Measurements from ENCODE around the gene FAH.

Gene FAH

DNA sequence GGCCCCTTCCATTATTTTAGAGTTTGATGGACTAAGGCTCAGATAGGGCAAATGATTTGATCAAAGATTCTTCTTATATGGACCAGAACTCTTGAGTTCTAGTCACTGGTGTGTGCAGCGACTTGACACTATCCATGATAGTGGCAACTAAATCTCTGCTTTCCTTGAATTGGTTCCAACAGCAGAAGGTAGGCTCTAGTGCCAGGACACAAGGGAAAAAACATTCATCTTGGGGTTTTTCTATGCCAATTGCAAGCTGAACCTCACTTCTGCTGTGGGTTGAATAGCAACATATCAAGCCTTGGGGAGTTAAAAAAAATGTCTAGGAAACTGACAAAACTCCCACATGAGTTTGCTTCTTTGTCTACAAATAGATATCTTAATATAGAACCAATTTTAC lies 64.1 kb downstream of the FAH start:
- H3K27ac ChIP-seq, result no peak overlapping the region
- TF ChIP-seq, protein P1, sequence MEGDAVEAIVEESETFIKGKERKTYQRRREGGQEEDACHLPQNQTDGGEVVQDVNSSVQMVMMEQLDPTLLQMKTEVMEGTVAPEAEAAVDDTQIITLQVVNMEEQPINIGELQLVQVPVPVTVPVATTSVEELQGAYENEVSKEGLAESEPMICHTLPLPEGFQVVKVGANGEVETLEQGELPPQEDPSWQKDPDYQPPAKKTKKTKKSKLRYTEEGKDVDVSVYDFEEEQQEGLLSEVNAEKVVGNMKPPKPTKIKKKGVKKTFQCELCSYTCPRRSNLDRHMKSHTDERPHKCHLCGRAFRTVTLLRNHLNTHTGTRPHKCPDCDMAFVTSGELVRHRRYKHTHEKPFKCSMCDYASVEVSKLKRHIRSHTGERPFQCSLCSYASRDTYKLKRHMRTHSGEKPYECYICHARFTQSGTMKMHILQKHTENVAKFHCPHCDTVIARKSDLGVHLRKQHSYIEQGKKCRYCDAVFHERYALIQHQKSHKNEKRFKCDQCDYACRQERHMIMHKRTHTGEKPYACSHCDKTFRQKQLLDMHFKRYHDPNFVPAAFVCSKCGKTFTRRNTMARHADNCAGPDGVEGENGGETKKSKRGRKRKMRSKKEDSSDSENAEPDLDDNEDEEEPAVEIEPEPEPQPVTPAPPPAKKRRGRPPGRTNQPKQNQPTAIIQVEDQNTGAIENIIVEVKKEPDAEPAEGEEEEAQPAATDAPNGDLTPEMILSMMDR (IDR thresholded peaks at IDR 0.05), result no peak
- H3K27me3 ChIP-seq, result peaks cover 45% of the 10 kb centered on the region
- no peaks in the 10 kb centered on the region for H3K9me3 ChIP-seq
- H3K4me1 ChIP-seq (ENCODE audit: control insufficient read depth in 1 of 2, insufficient read depth in 1 of 2, low read depth in 1 of 2, low read length in 1 of 2), result no peaks in the 10 kb centered on the region
- H3K36me3 ChIP-seq, result no peaks in the 10 kb centered on the region
- no peak overlapping the region for H3K4me3 ChIP-seq (ENCODE audit: low read depth in 1 of 2, low read length in 1 of 2)

DNA sequence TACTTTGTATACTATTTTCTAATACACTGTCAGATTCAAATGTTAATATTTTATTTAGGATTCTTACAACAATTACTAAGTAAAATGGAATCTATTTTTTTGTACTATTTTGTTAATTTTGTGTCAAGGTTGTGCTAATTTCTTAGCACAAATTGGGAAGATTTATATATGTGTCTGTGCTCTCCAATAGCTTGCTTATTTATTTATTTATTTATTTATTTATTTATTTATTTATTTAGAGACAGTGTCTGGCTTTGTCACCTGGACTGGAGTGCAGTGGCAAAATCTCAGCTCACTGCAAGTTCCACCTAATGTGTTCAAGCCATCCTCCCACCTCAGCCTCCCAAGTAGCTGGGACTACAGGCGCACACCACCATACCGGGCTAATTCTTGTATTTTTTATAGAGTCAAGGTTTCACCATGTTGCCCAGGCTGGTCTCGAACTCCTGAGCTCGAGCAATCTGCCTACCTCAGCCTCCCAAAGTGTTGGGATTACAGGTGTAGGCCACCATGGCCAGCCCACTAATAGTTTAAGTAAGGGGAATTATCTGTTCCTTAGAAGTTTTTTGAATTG lies 64.6 kb downstream of the FAH start:
- H3K9me3 ChIP-seq, result no peaks in the 10 kb centered on the region
- H3K4me3 ChIP-seq (ENCODE audit: low read depth in 1 of 2, low read length in 1 of 2), result no peak overlapping the region
- no peaks in the 10 kb centered on the region for H3K36me3 ChIP-seq
- TF ChIP-seq, protein P1 (IDR thresholded peaks at IDR 0.05), result no peak
- peaks cover 50% of the 10 kb centered on the region for H3K27me3 ChIP-seq
- H3K27ac ChIP-seq, result no peak overlapping the region
- no peaks in the 10 kb centered on the region for H3K4me1 ChIP-seq (ENCODE audit: control insufficient read depth in 1 of 2, insufficient read depth in 1 of 2, low read depth in 1 of 2, low read length in 1 of 2)

DNA sequence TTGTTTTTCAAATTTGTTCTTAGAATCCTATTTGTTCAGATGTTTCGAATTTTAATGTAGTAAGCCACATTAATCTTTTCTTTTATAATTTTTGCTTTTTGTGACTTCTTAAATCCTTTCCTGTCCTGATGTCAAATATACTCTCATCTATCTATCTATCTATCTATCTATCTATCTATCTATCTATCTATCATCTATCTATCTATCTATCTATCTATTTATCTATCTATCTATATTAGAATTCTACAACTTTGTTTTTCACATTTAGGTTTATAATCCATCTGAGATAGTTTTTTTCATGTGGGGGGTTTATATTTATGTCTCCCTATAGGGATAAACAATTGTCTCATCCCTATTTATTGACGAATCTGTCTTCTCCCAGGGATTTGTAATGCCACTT lies 67.2 kb downstream of the FAH start:
- TF ChIP-seq, protein P1 (IDR thresholded peaks at IDR 0.05), result no peak
- Histone ChIP-seq H3K36me3 (no peaks in the 10 kb centered on the region), H3K27ac (no peak overlapping the region), H3K27me3 (peaks cover 46% of the 10 kb centered on the region), H3K4me1 (ENCODE audit: control insufficient read depth in 1 of 2, insufficient read depth in 1 of 2, low read depth in 1 of 2, low read length in 1 of 2) (no peaks in the 10 kb centered on the region), H3K4me3 (ENCODE audit: low read depth in 1 of 2, low read length in 1 of 2) (no peak overlapping the region), H3K9me3 (no peaks in the 10 kb centered on the region)

DNA sequence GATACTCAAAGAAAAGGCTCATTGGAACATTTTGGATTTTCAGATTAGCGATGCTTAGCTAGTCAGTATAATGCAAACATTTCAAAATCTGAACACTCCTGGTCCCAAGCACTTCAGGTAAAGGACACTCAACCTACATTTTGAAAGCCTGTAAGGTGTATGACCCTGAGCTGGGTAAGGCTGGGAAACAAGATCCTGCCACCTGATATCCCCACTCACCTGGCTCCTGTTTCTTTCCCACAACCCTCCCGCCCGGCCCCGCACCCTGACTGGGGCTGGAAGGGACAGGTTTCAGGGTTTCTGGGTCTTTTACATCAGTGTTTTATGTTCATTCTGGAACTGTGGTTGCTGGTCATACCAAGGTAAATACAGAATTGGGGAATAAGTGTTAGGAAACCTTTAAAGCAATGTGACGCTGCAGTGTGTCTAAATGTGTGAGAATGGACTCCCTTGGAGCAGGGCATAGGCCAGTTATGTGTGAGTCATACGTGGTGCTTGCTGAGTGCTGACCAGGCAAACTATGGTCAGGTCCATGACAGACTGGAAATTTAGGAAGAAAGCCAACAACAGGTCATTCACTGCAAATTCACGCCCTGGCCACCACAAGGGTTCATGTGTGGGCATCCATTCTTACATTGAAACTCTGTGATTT lies 76.3 kb downstream of the FAH start:
- Histone ChIP-seq H3K27me3 (peaks cover 67% of the 10 kb centered on the region), H3K4me1 (ENCODE audit: control insufficient read depth in 1 of 2, insufficient read depth in 1 of 2, low read depth in 1 of 2, low read length in 1 of 2) (peaks cover 0 to 6% of the 10 kb centered on the region in 2 experiments), H3K27ac (no peak overlapping the region), H3K4me3 (ENCODE audit: low read depth in 1 of 2, low read length in 1 of 2) (no peak overlapping the region), H3K9me3 (no peaks in the 10 kb centered on the region), H3K36me3 (no peaks in the 10 kb centered on the region)
- TF ChIP-seq, protein P1 (IDR thresholded peaks at IDR 0.05), result no peak

DNA sequence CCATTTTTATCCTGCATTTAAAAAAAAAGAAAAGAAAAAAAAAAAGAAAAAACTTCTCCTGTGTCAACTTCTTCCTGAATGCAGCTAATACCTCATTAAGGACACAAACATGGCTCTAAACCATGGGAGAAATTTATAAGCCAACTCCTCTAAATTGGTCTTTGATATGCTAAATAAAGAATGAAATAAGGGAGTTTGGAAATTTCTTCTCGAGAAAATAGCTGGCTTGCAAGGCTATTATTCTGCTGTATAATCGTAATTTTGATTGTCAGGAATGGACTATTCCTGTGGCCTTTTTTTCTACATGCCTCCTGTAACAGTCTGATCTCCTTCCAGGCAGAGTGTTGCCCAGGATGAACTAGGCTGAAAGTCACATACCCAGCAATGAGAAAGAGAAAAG lies 78.6 kb downstream of the FAH start:
- TF ChIP-seq, protein P1 (IDR thresholded peaks at IDR 0.05), result no peak
- Histone ChIP-seq H3K36me3 (no peaks in the 10 kb centered on the region), H3K9me3 (no peaks in the 10 kb centered on the region), H3K4me3 (ENCODE audit: low read depth in 1 of 2, low read length in 1 of 2) (no peak overlapping the region), H3K27me3 (peaks cover 67% of the 10 kb centered on the region), H3K27ac (no peak overlapping the region), H3K4me1 (ENCODE audit: control insufficient read depth in 1 of 2, insufficient read depth in 1 of 2, low read depth in 1 of 2, low read length in 1 of 2) (peaks cover 0 to 6% of the 10 kb centered on the region in 2 experiments)

All from neutrophil (primary cell).